KMS-11 (cell line): ENCODE measurements around the gene DLX1.

ENCODE experiments used
- H2AFZ ChIP-seq: fragments of 200-600 bp; sonication (generic); 2 replicates; pipeline ENCODE4 v1.6.1; 2016; ENCODE audit warnings: antibody characterized with exemption, mixed run types, low read depth
- H3K27ac ChIP-seq: fragments of 200-600 bp; sonication (generic); 2 replicates; pipeline ENCODE4 v1.6.1; 2016; ENCODE audit warnings: mild to moderate bottlenecking, mixed run types
- H3K27me3 ChIP-seq: fragments of 200-600 bp; sonication (generic); 2 replicates; pipeline ENCODE4 v1.6.1; 2017; ENCODE audit warnings: mild to moderate bottlenecking, low read depth, mixed run types, moderate library complexity; ENCODE audit not compliant: insufficient read depth
- H3K36me3 ChIP-seq: fragments of 200-600 bp; sonication (generic); 2 replicates; pipeline ENCODE4 v1.6.1; 2017; ENCODE audit warnings: mild to moderate bottlenecking, mixed run types; ENCODE audit not compliant: insufficient read depth
- H3K4me1 ChIP-seq: fragments of 200-600 bp; sonication (generic); 2 replicates; pipeline ENCODE4 v1.6.1; 2016; ENCODE audit warnings: mild to moderate bottlenecking, low read depth, mixed run types; ENCODE audit not compliant: poor library complexity, severe bottlenecking
- H3K4me2 ChIP-seq: fragments of 200-600 bp; sonication (generic); 2 replicates; pipeline ENCODE4 v1.7.0; 2016; ENCODE audit warnings: mild to moderate bottlenecking, mixed run types
- H3K4me3 ChIP-seq: fragments of 200-600 bp; sonication (generic); IDR thresholded peaks from 2 replicates; pipeline ENCODE4 v1.6.1; 2017; ENCODE audit warnings: low read depth, low read length, mixed read lengths; ENCODE audit not compliant: insufficient read depth
- H3K79me2 ChIP-seq: fragments of 200-600 bp; sonication (generic); 2 replicates; pipeline ENCODE4 v1.6.1; 2016; ENCODE audit warnings: low read depth, mixed run types; ENCODE audit not compliant: insufficient read depth
- H3K9ac ChIP-seq: fragments of 200-600 bp; sonication (generic); 2 replicates; pipeline ENCODE4 v1.6.1; 2016; ENCODE audit warnings: mild to moderate bottlenecking, mixed run types
- H4K20me1 ChIP-seq: fragments of 200-600 bp; sonication (generic); 2 replicates; pipeline ENCODE4 v1.6.1; 2016; ENCODE audit warnings: mild to moderate bottlenecking, mixed run types; ENCODE audit not compliant: insufficient read depth
- TF ChIP-seq, protein P1 (sequence below): fragments of 200-600 bp; sonication (generic); conservative IDR thresholded peaks from 2 replicates; pipeline ENCODE4 v1.6.1; 2017; ENCODE audit warnings: low read depth, mild to moderate bottlenecking, antibody characterized with exemption, low read length, moderate library complexity, mixed read lengths

Gene DLX1

DNA sequence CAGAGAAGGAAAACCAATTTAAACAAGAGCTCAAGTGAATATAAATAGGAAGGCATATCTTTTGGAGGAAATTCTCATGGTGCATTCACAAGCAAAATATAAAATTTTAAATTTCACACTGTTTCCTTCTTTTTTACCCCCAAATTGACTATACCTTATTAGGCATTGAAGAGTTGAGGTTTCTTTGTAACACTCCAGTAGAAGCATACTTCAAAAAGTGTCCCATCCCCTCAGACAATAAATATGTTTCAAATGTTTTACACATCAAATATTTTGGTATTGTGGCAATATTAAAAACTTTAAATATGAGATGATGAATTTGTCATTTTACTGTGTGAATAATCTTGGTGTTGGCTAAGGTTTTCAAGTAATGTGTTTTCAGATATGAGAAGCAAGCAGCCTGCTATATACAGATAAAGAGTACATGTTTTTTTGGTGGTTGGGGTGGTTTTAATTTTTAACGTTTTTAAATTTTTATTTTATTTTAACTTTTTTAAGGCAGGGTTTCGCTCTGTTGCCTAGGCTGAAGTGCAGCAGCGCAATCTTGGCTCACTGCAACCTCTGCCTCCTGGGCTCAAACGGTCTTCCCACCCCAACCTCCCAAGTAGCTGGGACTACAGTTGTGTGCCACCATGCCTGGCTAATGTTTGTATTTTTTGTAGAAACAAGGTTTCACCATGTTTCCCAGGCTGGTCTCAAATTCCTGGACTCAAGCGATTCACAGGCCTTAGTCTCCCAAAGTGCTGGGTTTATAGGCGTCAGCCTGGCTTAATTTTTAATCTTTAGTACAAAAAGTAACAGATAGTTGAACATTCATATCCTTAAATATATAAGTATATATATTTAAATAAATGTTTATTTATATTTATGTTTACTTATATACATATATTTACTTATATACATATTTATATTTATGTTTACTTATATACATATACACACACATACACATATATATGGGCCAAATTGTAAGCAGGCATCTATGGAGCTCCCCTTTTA, 36.5 kb upstream of the DLX1 start:
- H3K27me3 ChIP-seq = no peaks in the 10 kb centered on the region
- no peaks in the 10 kb centered on the region for H3K36me3 ChIP-seq
- no peaks in the 10 kb centered on the region for H4K20me1 ChIP-seq
- no peak overlapping the region for H3K4me3 ChIP-seq
- peaks cover 6% of the 10 kb centered on the region for H3K4me1 ChIP-seq
- no peak overlapping the region for H3K9ac ChIP-seq
- H3K27ac ChIP-seq = no peak overlapping the region
- no peak overlapping the region for H2AFZ ChIP-seq
- H3K79me2 ChIP-seq = no peaks in the 10 kb centered on the region
- TF ChIP-seq, protein P1, sequence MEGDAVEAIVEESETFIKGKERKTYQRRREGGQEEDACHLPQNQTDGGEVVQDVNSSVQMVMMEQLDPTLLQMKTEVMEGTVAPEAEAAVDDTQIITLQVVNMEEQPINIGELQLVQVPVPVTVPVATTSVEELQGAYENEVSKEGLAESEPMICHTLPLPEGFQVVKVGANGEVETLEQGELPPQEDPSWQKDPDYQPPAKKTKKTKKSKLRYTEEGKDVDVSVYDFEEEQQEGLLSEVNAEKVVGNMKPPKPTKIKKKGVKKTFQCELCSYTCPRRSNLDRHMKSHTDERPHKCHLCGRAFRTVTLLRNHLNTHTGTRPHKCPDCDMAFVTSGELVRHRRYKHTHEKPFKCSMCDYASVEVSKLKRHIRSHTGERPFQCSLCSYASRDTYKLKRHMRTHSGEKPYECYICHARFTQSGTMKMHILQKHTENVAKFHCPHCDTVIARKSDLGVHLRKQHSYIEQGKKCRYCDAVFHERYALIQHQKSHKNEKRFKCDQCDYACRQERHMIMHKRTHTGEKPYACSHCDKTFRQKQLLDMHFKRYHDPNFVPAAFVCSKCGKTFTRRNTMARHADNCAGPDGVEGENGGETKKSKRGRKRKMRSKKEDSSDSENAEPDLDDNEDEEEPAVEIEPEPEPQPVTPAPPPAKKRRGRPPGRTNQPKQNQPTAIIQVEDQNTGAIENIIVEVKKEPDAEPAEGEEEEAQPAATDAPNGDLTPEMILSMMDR = no peak
- H3K4me2 ChIP-seq = no peak overlapping the region

DNA sequence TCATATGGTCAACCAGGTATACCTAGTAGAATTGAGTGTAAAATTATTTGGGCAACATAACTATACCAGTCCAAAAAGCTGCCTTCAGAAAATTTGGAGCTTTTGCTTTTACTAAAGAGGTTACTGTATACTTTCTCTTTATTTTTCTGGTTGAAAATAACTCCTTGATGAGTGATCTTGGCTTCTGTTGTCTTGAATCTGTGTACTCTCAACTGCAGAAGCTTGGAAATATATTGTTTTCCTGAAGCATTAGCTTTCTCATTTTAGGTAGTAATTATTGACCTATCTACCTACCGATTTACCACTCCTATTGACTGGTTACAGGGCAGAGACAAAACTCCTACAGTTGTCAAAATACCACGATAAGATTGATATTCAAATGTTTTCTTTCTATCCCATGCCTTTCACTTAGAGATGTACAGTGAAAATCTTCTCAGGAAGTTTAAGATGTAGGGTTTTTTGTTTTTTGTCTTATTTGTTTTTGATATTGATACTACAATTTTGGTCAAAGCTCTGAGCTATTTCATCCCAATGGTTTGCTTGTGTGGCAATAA, 35.7 kb upstream of the DLX1 start:
- H3K4me2 ChIP-seq = no peak overlapping the region
- H2AFZ ChIP-seq = no peak overlapping the region
- H3K79me2 ChIP-seq = no peaks in the 10 kb centered on the region
- TF ChIP-seq, protein P1 = no peak
- H4K20me1 ChIP-seq = no peaks in the 10 kb centered on the region
- H3K27me3 ChIP-seq = no peaks in the 10 kb centered on the region
- peaks cover 6% of the 10 kb centered on the region for H3K4me1 ChIP-seq
- no peak overlapping the region for H3K4me3 ChIP-seq
- H3K27ac ChIP-seq = no peak overlapping the region
- H3K36me3 ChIP-seq = no peaks in the 10 kb centered on the region
- H3K9ac ChIP-seq = no peak overlapping the region

- no peak overlapping the region for H2AFZ ChIP-seq
Observed at GRCh38 chr2:172050479-172051125, 34.7 kb upstream of the DLX1 start.

More at GRCh38 chr2:172050479-172051125, 34.7 kb upstream of the DLX1 start:
- no peak overlapping the region for H3K27ac ChIP-seq
- H3K79me2 ChIP-seq = no peaks in the 10 kb centered on the region
- peaks cover 6% of the 10 kb centered on the region for H3K4me1 ChIP-seq
- no peaks in the 10 kb centered on the region for H3K36me3 ChIP-seq
- no peaks in the 10 kb centered on the region for H4K20me1 ChIP-seq
- TF ChIP-seq, protein P1 = no peak
- H3K9ac ChIP-seq = no peak overlapping the region
- no peaks in the 10 kb centered on the region for H3K27me3 ChIP-seq
- H3K4me3 ChIP-seq = no peak overlapping the region
- no peak overlapping the region for H3K4me2 ChIP-seq
